Measurements from ENCODE around the gene WDR64. TPM values are rescaled to one million over a fixed set of nuclear protein-coding genes. Genes with fewer than 3 reads are reported as not detected.

Gene WDR64
- total and polyA plus RNA-seq, 2 of the 13 experiments (the other 11 are each of a cell fraction or from before 2014, with no cell fraction given) = not detected

DNA sequence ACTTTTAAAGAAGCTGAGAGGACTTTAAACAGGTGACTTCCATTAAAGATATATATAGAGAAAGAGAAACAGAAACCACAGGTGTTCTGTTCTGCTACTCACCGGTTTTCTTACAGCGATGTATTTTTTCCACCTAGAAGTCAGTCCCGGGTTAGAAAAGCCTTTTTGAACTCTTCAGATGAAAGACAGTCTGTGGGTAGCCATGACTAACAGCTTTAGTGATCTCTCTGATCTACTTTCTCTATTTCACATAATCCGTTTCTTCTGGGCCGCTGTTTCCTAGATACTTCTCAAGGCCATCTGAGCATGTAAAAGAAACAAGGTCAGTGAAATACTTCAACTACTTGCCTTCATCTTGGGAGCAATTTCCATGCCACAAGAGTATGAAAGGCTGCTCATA lies 25.1 kb downstream of the WDR64 start:
- Histone ChIP-seq H3K4me2 (ENCODE audit: low read depth, low read length) (no peak overlapping the region), H3K4me3 (replicated peaks in 1 of 3; ENCODE audit: insufficient read depth in 1 of 3, low read depth in 2 of 3, low read length in 3 of 3) (no peak overlapping the region), H4K20me1 (ENCODE audit: insufficient read depth, low read length) (no peaks in the 10 kb centered on the region), H3K4me1 (ENCODE audit: insufficient read depth, low read length) (peaks cover 5% of the 10 kb centered on the region), H3K27me3 (ENCODE audit: control insufficient read depth in 1 of 2, insufficient read depth in 2 of 2, low read length in 2 of 2) (no peaks in the 10 kb centered on the region), H3K27ac (ENCODE audit: extremely low read length, insufficient read depth, low read length) (no peak overlapping the region), H3K9ac (ENCODE audit: insufficient read depth, low read depth, low read length) (no peak overlapping the region), H2AFZ (ENCODE audit: low read length) (no peak overlapping the region), H3K36me3 (replicated peaks in 1 of 2; ENCODE audit: control insufficient read depth in 1 of 2, insufficient read depth in 2 of 2, low read length in 2 of 2) (no peaks in the 10 kb centered on the region), H3K9me3 (ENCODE audit: low read length) (no peaks in the 10 kb centered on the region), H3K79me2 (ENCODE audit: insufficient read depth, low read length) (no peaks in the 10 kb centered on the region)
- DNase-seq (ENCODE audit: low spot score) (no peak), FAIRE-seq (no peak), ATAC-seq (no peak)
- no TSS peak for BruUV-seq (replicated peaks)
- intact Hi-C loops (cut with micrococcal nuclease; ENCODE audit: unreplicated experiment) (no loop called here), in situ Hi-C loops (cut with HindIII; ENCODE audit: extremely low pct_ligation_motif_present, low pct_unique_long_range_greater_than_20kb) (no loop called here)
- ChIA-PET POLR2A (no interaction called here), CTCF (ENCODE audit: low intra/inter-chr PET ratio, low total read pairs) (no interaction called here)
- TF ChIP-seq NAIF1 (CRISPR knock-in tag; IDR thresholded peaks at IDR 0.05; ENCODE audit: borderline replicate concordance) (no peak), GZF1 (CRISPR knock-in tag; IDR thresholded peaks at IDR 0.05) (no peak), MAFF (IDR thresholded peaks at IDR 0.05; ENCODE audit: low read depth, low read length) (no peak), ZNF83 (CRISPR knock-in tag; IDR thresholded peaks at IDR 0.05; ENCODE audit: borderline replicate concordance) (no peak), ZHX2 (IDR thresholded peaks at IDR 0.05; ENCODE audit: low read depth) (no peak), ZHX2 (CRISPR knock-in tag; IDR thresholded peaks at IDR 0.05; ENCODE audit: borderline replicate concordance) (no peak), NFE2L1 (CRISPR knock-in tag; IDR thresholded peaks at IDR 0.05; ENCODE audit: borderline replicate concordance) (no peak), CHCHD3 (CRISPR knock-in tag; IDR thresholded peaks at IDR 0.05) (no peak), SIX4 (CRISPR knock-in tag; IDR thresholded peaks at IDR 0.05) (no peak), GATA4 (IDR thresholded peaks at IDR 0.05; ENCODE audit: borderline replicate concordance, low read depth) (no peak), FLYWCH1 (CRISPR knock-in tag; IDR thresholded peaks at IDR 0.05) (no peak)
- TF ChIP-seq, protein P1, sequence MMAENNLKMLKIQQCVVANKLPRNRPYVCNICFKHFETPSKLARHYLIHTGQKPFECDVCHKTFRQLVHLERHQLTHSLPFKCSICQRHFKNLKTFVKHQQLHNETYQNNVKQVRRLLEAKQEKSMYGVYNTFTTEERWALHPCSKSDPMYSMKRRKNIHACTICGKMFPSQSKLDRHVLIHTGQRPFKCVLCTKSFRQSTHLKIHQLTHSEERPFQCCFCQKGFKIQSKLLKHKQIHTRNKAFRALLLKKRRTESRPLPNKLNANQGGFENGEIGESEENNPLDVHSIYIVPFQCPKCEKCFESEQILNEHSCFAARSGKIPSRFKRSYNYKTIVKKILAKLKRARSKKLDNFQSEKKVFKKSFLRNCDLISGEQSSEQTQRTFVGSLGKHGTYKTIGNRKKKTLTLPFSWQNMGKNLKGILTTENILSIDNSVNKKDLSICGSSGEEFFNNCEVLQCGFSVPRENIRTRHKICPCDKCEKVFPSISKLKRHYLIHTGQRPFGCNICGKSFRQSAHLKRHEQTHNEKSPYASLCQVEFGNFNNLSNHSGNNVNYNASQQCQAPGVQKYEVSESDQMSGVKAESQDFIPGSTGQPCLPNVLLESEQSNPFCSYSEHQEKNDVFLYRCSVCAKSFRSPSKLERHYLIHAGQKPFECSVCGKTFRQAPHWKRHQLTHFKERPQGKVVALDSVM (CRISPR knock-in tag; IDR thresholded peaks at IDR 0.05) = no peak
- TF ChIP-seq, protein P2, sequence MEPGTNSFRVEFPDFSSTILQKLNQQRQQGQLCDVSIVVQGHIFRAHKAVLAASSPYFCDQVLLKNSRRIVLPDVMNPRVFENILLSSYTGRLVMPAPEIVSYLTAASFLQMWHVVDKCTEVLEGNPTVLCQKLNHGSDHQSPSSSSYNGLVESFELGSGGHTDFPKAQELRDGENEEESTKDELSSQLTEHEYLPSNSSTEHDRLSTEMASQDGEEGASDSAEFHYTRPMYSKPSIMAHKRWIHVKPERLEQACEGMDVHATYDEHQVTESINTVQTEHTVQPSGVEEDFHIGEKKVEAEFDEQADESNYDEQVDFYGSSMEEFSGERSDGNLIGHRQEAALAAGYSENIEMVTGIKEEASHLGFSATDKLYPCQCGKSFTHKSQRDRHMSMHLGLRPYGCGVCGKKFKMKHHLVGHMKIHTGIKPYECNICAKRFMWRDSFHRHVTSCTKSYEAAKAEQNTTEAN (CRISPR knock-in tag; conservative IDR thresholded peaks at IDR 0.05) = no peak
- 18% methylated on average over 5 of the region's 5 CpGs for WGBS (ENCODE audit: low lambda C conversion rate)
